ENCODE measurements around the gene DLG3.

GRCh38 chrX:70405003-70405402, 39.6 kb upstream of the DLG3 start:
- TF ChIP-seq CTCF (conservative IDR thresholded peaks at IDR 0.05; ENCODE audit: low read length) = no peak
- TF ChIP-seq EZH2phosphoT487 (IDR thresholded peaks at IDR 0.05; ENCODE audit: borderline replicate concordance) = no peak
